HepG2 (cell line): ENCODE measurements around the gene P3H4. TPM values are rescaled to one million over a fixed set of nuclear protein-coding genes. Genes with fewer than 3 reads are reported as not detected.

Source experiments
- AHR ChIP-seq: IDR thresholded peaks from 2 replicates; pipeline ENCODE4 v1.6.1; 2018; ENCODE audit warnings: missing genetic modification reagents, missing compliant biosample characterization
- HMGA1 ChIP-seq: sonication (generic); formaldehyde crosslinking; conservative IDR thresholded peaks from 2 replicates; pipeline ENCODE4 v1.4.0; 2020; ENCODE audit warnings: missing genetic modification reagents
- MAZ ChIP-seq, 2 experiments: sonication (generic) in 1 of 2; formaldehyde crosslinking in 1 of 2; IDR thresholded peaks; 2 replicates each; pipeline versions ENCODE4 v1.5.0 to v1.6.1; 2012 to 2020; ENCODE audit warnings: low read depth in 2 of 2, mild to moderate bottlenecking in 2 of 2, borderline replicate concordance in 1 of 2, improper control_type of control experiment in 1 of 2, low read length in 1 of 2, missing genetic modification reagents in 1 of 2, moderate library complexity in 1 of 2
- MIER2 ChIP-seq: IDR thresholded peaks from 2 replicates; pipeline ENCODE4 v1.6.1; 2016; ENCODE audit warnings: missing biosample characterization, missing genetic modification reagents
- NR3C1 ChIP-seq: sonication (generic); formaldehyde crosslinking; IDR thresholded peaks from 2 replicates; pipeline ENCODE4 v1.4.0; 2020; ENCODE audit warnings: missing genetic modification reagents
- THAP9 ChIP-seq: sonication (generic); formaldehyde crosslinking; IDR thresholded peaks from 2 replicates; pipeline ENCODE4; 2020; ENCODE audit warnings: missing genetic modification reagents, mild to moderate bottlenecking, borderline replicate concordance
- ZFP62 ChIP-seq: sonication (generic); formaldehyde crosslinking; IDR thresholded peaks from 2 replicates; pipeline ENCODE4 v1.4.0; 2020; ENCODE audit warnings: missing genetic modification reagents
- ZIK1 ChIP-seq: sonication (generic); formaldehyde crosslinking; IDR thresholded peaks from 2 replicates; pipeline ENCODE4 v1.5.0; 2020; ENCODE audit warnings: mild to moderate bottlenecking, low read depth, missing genetic modification reagents, borderline replicate concordance
- ZNF720 ChIP-seq: sonication (generic); formaldehyde crosslinking; IDR thresholded peaks from 2 replicates; pipeline ENCODE4 v1.4.0; 2020; ENCODE audit warnings: missing genetic modification reagents
- ZZZ3 ChIP-seq: sonication (generic); formaldehyde crosslinking; IDR thresholded peaks from 2 replicates; pipeline ENCODE4 v1.4.0; 2020; ENCODE audit warnings: missing genetic modification reagents, mild to moderate bottlenecking, borderline replicate concordance
- polyA plus RNA-seq, 8 experiments: library from polyadenylated mRNA; depleted of rRNA in 3 of 8; stranded (reverse) in 7 of 8; unstranded in 1 of 8; fragments of >200 nt; fragmentation: Illumina TruSeq in 4 of 8; extraction: Trizol in 4 of 8; gene quantifications; 2 replicates each; pipeline versions ENCODE4 v1.2.1 to v1.2.3, GENCODE V29; 2011 to 2016; ENCODE audit warnings: low read depth in 4 of 8, missing spikeins in 1 of 8, mixed read lengths in 1 of 8; ENCODE audit not compliant: insufficient read depth in 1 of 8
- total RNA-seq, 5 experiments: library from RNA; depleted of rRNA; stranded (reverse); fragments of >200 nt; fragmentation: Illumina TruSeq; extraction: Trizol; gene quantifications; 2 replicates each; pipeline ENCODE4 v1.2.3, GENCODE V29; 2016; ENCODE audit warnings: low read depth in 1 of 5
- TF ChIP-seq, protein P1 (sequence below), 2 experiments: fragments of 450-650 bp in 1 of 2; sonication (generic) in 1 of 2; formaldehyde crosslinking in 1 of 2; IDR thresholded peaks; 2 replicates each; pipeline versions ENCODE4 v1.6.1 to v1.8.0; 2016 to 2022; ENCODE audit warnings: antibody characterized with exemption in 1 of 2, mild to moderate bottlenecking in 1 of 2, missing genetic modification reagents in 1 of 2
- TF ChIP-seq, protein P2 (sequence below): sonication (generic); formaldehyde crosslinking; IDR thresholded peaks from 2 replicates; pipeline ENCODE4 v1.4.0; 2020; ENCODE audit warnings: missing genetic modification reagents

P3H4 gene
- total and polyA plus RNA-seq, 2 of the 13 experiments (the other 11 are each of a cell fraction or from before 2014, with no cell fraction given) = 37.1 to 50.6 TPM

GRCh38 chr17:41801374-41802271, 10.1 kb downstream of the P3H4 start (continued):
- TF ChIP-seq, protein P1, sequence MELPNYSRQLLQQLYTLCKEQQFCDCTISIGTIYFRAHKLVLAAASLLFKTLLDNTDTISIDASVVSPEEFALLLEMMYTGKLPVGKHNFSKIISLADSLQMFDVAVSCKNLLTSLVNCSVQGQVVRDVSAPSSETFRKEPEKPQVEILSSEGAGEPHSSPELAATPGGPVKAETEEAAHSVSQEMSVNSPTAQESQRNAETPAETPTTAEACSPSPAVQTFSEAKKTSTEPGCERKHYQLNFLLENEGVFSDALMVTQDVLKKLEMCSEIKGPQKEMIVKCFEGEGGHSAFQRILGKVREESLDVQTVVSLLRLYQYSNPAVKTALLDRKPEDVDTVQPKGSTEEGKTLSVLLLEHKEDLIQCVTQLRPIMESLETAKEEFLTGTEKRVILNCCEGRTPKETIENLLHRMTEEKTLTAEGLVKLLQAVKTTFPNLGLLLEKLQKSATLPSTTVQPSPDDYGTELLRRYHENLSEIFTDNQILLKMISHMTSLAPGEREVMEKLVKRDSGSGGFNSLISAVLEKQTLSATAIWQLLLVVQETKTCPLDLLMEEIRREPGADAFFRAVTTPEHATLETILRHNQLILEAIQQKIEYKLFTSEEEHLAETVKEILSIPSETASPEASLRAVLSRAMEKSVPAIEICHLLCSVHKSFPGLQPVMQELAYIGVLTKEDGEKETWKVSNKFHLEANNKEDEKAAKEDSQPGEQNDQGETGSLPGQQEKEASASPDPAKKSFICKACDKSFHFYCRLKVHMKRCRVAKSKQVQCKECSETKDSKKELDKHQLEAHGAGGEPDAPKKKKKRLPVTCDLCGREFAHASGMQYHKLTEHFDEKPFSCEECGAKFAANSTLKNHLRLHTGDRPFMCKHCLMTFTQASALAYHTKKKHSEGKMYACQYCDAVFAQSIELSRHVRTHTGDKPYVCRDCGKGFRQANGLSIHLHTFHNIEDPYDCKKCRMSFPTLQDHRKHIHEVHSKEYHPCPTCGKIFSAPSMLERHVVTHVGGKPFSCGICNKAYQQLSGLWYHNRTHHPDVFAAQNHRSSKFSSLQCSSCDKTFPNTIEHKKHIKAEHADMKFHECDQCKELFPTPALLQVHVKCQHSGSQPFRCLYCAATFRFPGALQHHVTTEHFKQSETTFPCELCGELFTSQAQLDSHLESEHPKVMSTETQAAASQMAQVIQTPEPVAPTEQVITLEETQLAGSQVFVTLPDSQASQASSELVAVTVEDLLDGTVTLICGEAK (IDR thresholded peaks at IDR 0.05) = no peak
- TF ChIP-seq, protein P1 (CRISPR knock-in tag; IDR thresholded peaks at IDR 0.05) = no peak
- peak; percentile 33; the same call in 1 of the 2 replicates for TF ChIP-seq MIER2
- no peak for TF ChIP-seq HMGA1
- TF ChIP-seq ZFP62 (CRISPR knock-in tag) = no peak
- TF ChIP-seq MAZ (IDR thresholded peaks at IDR 0.05; ENCODE audit: borderline replicate concordance, low read depth, low read length) = peak; percentile 68; the same call in 1 of the 2 replicates
- no peak; the same call in 1 of the 2 replicates for TF ChIP-seq MAZ (CRISPR knock-in tag; IDR thresholded peaks at IDR 0.05; ENCODE audit: low read depth)
- 0 out of 2 replicates have a peak, but pooled peaks have one; percentile 21 for TF ChIP-seq ZIK1 (CRISPR knock-in tag)
- no peak; the same call in 1 of the 2 replicates for TF ChIP-seq THAP9 (CRISPR knock-in tag)
- TF ChIP-seq NR3C1 (CRISPR knock-in tag) = no peak
- TF ChIP-seq, protein P2, sequence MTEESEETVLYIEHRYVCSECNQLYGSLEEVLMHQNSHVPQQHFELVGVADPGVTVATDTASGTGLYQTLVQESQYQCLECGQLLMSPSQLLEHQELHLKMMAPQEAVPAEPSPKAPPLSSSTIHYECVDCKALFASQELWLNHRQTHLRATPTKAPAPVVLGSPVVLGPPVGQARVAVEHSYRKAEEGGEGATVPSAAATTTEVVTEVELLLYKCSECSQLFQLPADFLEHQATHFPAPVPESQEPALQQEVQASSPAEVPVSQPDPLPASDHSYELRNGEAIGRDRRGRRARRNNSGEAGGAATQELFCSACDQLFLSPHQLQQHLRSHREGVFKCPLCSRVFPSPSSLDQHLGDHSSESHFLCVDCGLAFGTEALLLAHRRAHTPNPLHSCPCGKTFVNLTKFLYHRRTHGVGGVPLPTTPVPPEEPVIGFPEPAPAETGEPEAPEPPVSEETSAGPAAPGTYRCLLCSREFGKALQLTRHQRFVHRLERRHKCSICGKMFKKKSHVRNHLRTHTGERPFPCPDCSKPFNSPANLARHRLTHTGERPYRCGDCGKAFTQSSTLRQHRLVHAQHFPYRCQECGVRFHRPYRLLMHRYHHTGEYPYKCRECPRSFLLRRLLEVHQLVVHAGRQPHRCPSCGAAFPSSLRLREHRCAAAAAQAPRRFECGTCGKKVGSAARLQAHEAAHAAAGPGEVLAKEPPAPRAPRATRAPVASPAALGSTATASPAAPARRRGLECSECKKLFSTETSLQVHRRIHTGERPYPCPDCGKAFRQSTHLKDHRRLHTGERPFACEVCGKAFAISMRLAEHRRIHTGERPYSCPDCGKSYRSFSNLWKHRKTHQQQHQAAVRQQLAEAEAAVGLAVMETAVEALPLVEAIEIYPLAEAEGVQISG = peak; percentile 45; the same call in 1 of the 2 replicates
- no peak for TF ChIP-seq ZZZ3 (CRISPR knock-in tag)
- 0 out of 2 replicates have a peak, but pooled peaks have one; percentile 28 for TF ChIP-seq AHR
- no peak for TF ChIP-seq ZNF720 (CRISPR knock-in tag)
